Activated T-cell treated with anti-CD3 and anti-CD28 coated beads, Interleukin-2, amount 50 U/mL, for 72 hours (primary cell): ENCODE data around the gene BCAS4. TPM values are rescaled to one million over a fixed set of nuclear protein-coding genes. Genes with fewer than 3 reads are reported as not detected.
"Not testable (repeated sequence)": the region's sequence is repeated elsewhere in the genome, so short reads cannot be mapped to it uniquely, and the experiment has no call there.

ENCODE experiments used
- ATAC-seq, 2 donors: fragments of 150-1000 bp; cut with Tn5 transposase; replicated peaks in 1 of 2; 2 replicates each; pipeline ENCODE4 v1.10.0; 2021; ENCODE audit warnings: moderate library complexity in 2 of 2, mild to moderate bottlenecking in 1 of 2
- DNase-seq, 2 donors: peaks; one replicate each; pipeline ENCODE4 v3.0.0; 2021 to 2022; ENCODE audit warnings: mixed read lengths in 1 of 2
- H3K27ac Mint-ChIP-seq: one replicate; pipeline ENCODE4 v1.8.0; 2022; ENCODE audit warnings: mild to moderate bottlenecking, moderate library complexity, mixed read lengths
- H3K27me3 Mint-ChIP-seq: one replicate; pipeline ENCODE4 v1.8.0; 2022; ENCODE audit warnings: low read depth, mixed read lengths
- H3K36me3 Mint-ChIP-seq, 2 donors: one replicate each; pipeline ENCODE4 v1.8.0; 2022; ENCODE audit warnings: mixed read lengths in 2 of 2, mild to moderate bottlenecking in 1 of 2; ENCODE audit not compliant: insufficient read depth in 2 of 2
- H3K4me1 Mint-ChIP-seq: one replicate; pipeline ENCODE4 v1.8.0; 2022; ENCODE audit warnings: low read depth, mixed read lengths
- H3K4me3 Mint-ChIP-seq, 2 donors: one replicate each; pipeline ENCODE4 v1.8.0; 2022; ENCODE audit warnings: mild to moderate bottlenecking in 2 of 2, mixed read lengths in 2 of 2, moderate library complexity in 2 of 2
- H3K9me3 Mint-ChIP-seq, 2 donors: one replicate each; pipeline ENCODE4 v1.8.0; 2022; ENCODE audit warnings: mixed read lengths in 2 of 2
- total RNA-seq, 2 donors: library from RNA; stranded (reverse); gene quantifications; one replicate each; pipeline ENCODE4 v1.2.3, GENCODE V29; 2022

The BCAS4 gene
- total RNA-seq, 2 donors from 2014 or later = 13.6 to 26.7 TPM

- peaks cover 7% of the 10 kb centered on the region for H3K27me3 Mint-ChIP-seq
- DNase-seq = no peak
- no peaks in the 10 kb centered on the region for H3K4me1 Mint-ChIP-seq
- no peak overlapping the region for H3K27ac Mint-ChIP-seq
- no peak for ATAC-seq
- H3K36me3 Mint-ChIP-seq = no peaks in the 10 kb centered on the region
- no peaks in the 10 kb centered on the region for H3K9me3 Mint-ChIP-seq
- H3K4me3 Mint-ChIP-seq = no peak overlapping the region
Measured at GRCh38 chr20:50762435-50763220, 32.2 kb upstream of the BCAS4 start.

- H3K4me3 Mint-ChIP-seq, DNase-seq, H3K36me3 Mint-ChIP-seq, ATAC-seq, H3K27me3 Mint-ChIP-seq, H3K4me1 Mint-ChIP-seq, H3K27ac Mint-ChIP-seq, H3K9me3 Mint-ChIP-seq: not testable (repeated sequence)
Measured at GRCh38 chr20:50763550-50764458, 31.1 kb upstream of the BCAS4 start.

GRCh38 chr20:50765251-50765650 lies 29.6 kb upstream of the BCAS4 start:
- not testable (repeated sequence) for DNase-seq, H3K4me3 Mint-ChIP-seq, H3K36me3 Mint-ChIP-seq, H3K27ac Mint-ChIP-seq, H3K4me1 Mint-ChIP-seq, H3K9me3 Mint-ChIP-seq, ATAC-seq, H3K27me3 Mint-ChIP-seq

- Mint-ChIP-seq H3K36me3 (no peaks in the 10 kb centered on the region), H3K4me1 (no peaks in the 10 kb centered on the region), H3K4me3 (no peak overlapping the region), H3K9me3 (no peaks in the 10 kb centered on the region), H3K27ac (no peak overlapping the region), H3K27me3 (peaks cover 7% of the 10 kb centered on the region)
- ATAC-seq (no peak), DNase-seq (no peak)
Measured at GRCh38 chr20:50765674-50766073, 29.2 kb upstream of the BCAS4 start.

GRCh38 chr20:50766955-50767809 lies 27.7 kb upstream of the BCAS4 start:
- H3K27me3 Mint-ChIP-seq, H3K4me3 Mint-ChIP-seq, H3K4me1 Mint-ChIP-seq, H3K9me3 Mint-ChIP-seq, DNase-seq, H3K36me3 Mint-ChIP-seq, H3K27ac Mint-ChIP-seq, ATAC-seq: not testable (repeated sequence)

- not testable (repeated sequence) for DNase-seq, H3K27me3 Mint-ChIP-seq, H3K9me3 Mint-ChIP-seq, H3K36me3 Mint-ChIP-seq, ATAC-seq, H3K27ac Mint-ChIP-seq, H3K4me3 Mint-ChIP-seq, H3K4me1 Mint-ChIP-seq
Measured at GRCh38 chr20:50768991-50769390, 25.9 kb upstream of the BCAS4 start.

- not testable (repeated sequence) for H3K4me1 Mint-ChIP-seq, DNase-seq, H3K27me3 Mint-ChIP-seq, H3K27ac Mint-ChIP-seq, H3K9me3 Mint-ChIP-seq, H3K36me3 Mint-ChIP-seq, ATAC-seq, H3K4me3 Mint-ChIP-seq
Measured at GRCh38 chr20:50769551-50770085, 25.2 kb upstream of the BCAS4 start.

GRCh38 chr20:50771419-50772080 lies 23.3 kb upstream of the BCAS4 start:
- DNase-seq, H3K9me3 Mint-ChIP-seq, H3K27ac Mint-ChIP-seq, ATAC-seq, H3K4me1 Mint-ChIP-seq, H3K36me3 Mint-ChIP-seq, H3K4me3 Mint-ChIP-seq, H3K27me3 Mint-ChIP-seq: not testable (repeated sequence)

GRCh38 chr20:50772420-50773185 lies 22.3 kb upstream of the BCAS4 start:
- Mint-ChIP-seq H3K4me1 (no peaks in the 10 kb centered on the region), H3K9me3 (no peaks in the 10 kb centered on the region), H3K27me3 (no peaks in the 10 kb centered on the region), H3K27ac (no peak overlapping the region), H3K4me3 (no peak overlapping the region), H3K36me3 (no peaks in the 10 kb centered on the region)
- DNase-seq (no peak), ATAC-seq (no peak)

- Mint-ChIP-seq H3K27me3 (peaks cover 6% of the 10 kb centered on the region), H3K4me1 (no peaks in the 10 kb centered on the region), H3K9me3 (no peaks in the 10 kb centered on the region), H3K36me3 (no peaks in the 10 kb centered on the region), H3K4me3 (no peak overlapping the region), H3K27ac (no peak overlapping the region)
- DNase-seq (no peak), ATAC-seq (no peak)
Measured at GRCh38 chr20:50774515-50774914, 20.3 kb upstream of the BCAS4 start.

GRCh38 chr20:50776122-50776817 lies 18.6 kb upstream of the BCAS4 start:
- no peak overlapping the region for H3K4me3 Mint-ChIP-seq
- H3K27ac Mint-ChIP-seq = no peak overlapping the region
- ATAC-seq = no peak
- no peaks in the 10 kb centered on the region for H3K9me3 Mint-ChIP-seq
- no peak for DNase-seq
- no peaks in the 10 kb centered on the region for H3K36me3 Mint-ChIP-seq
- H3K4me1 Mint-ChIP-seq = no peaks in the 10 kb centered on the region
- H3K27me3 Mint-ChIP-seq = peaks cover 13% of the 10 kb centered on the region
